Measurements from ENCODE around the gene CDH23.
A peak's percentile ranks its signal among the peaks of the same experiment; 100 is the strongest.

CDH23 gene

GRCh38 chr10:71736570-71736952 lies 339.8 kb downstream of the CDH23 start:
- peak overlapping the region; percentile 88 for H3K27ac ChIP-seq
- no peak for DNase-seq (ENCODE audit: low spot score)
- CTCF ChIA-PET: interaction anchor here (0.6 to 1.2 kb wide), 3 partner anchors 8 to 417 kb away, joined by 3 to 5 read pairs (median 3); no protein-coding TSS in a partner anchor
- no peak for TF ChIP-seq CTCF (conservative IDR thresholded peaks at IDR 0.05; ENCODE audit: low read depth)
- POLR2A ChIA-PET (ENCODE audit: low non-redundant PET): no interaction called here

GRCh38 chr10:71737001-71737833 lies 340.5 kb downstream of the CDH23 start:
- no peak for DNase-seq (ENCODE audit: low spot score)
- POLR2A ChIA-PET (ENCODE audit: low non-redundant PET): no interaction called here
- CTCF ChIA-PET: interaction anchor here (1.2 kb wide), 1 partner anchor 9 kb away, joined by 5 read pairs; no protein-coding TSS in a partner anchor
- peak overlapping the region; percentile 88 for H3K27ac ChIP-seq
- TF ChIP-seq CTCF (conservative IDR thresholded peaks at IDR 0.05; ENCODE audit: low read depth): no peak

- no peak for TF ChIP-seq CTCF (conservative IDR thresholded peaks at IDR 0.05; ENCODE audit: low read depth)
- DNase-seq (ENCODE audit: low spot score): no peak
- POLR2A ChIA-PET (ENCODE audit: low non-redundant PET): no interaction called here
- H3K27ac ChIP-seq: peak overlapping the region; percentile 88
- CTCF ChIA-PET: interaction anchor here (0.6 kb wide), 1 partner anchor 9 kb away, joined by 3 read pairs; no protein-coding TSS in a partner anchor
Observed at GRCh38 chr10:71737834-71738197, 341.1 kb downstream of the CDH23 start.

GRCh38 chr10:71739358-71739900 lies 342.7 kb downstream of the CDH23 start:
- DNase-seq (ENCODE audit: low spot score): no peak
- ChIA-PET CTCF (interaction anchor here (0.7 to 1.4 kb wide), 4 partner anchors 10 to 406 kb away, joined by 3 read pairs; partner anchors contain the start of gene VSIR), POLR2A (ENCODE audit: low non-redundant PET) (no interaction called here)
- peak overlapping the region; percentile 88 for H3K27ac ChIP-seq
- TF ChIP-seq CTCF (conservative IDR thresholded peaks at IDR 0.05; ENCODE audit: low read depth): no peak

GRCh38 chr10:71740069-71740653 lies 343.4 kb downstream of the CDH23 start:
- peak overlapping the region; percentile 88 for H3K27ac ChIP-seq
- ChIA-PET POLR2A (ENCODE audit: low non-redundant PET) (no interaction called here), CTCF (interaction anchor here (0.6 to 1.4 kb wide), 5 partner anchors 11 to 406 kb away, joined by 3 read pairs; partner anchors contain the start of genes C10orf105 and VSIR)
- DNase-seq (ENCODE audit: low spot score): peak; percentile 80
- peak; percentile 31; the same call in 1 of the 2 replicates for TF ChIP-seq CTCF (conservative IDR thresholded peaks at IDR 0.05; ENCODE audit: low read depth)

- CTCF ChIA-PET: no interaction called here
- POLR2A ChIA-PET (ENCODE audit: low non-redundant PET): no interaction called here
- DNase-seq (ENCODE audit: low spot score): no peak
- TF ChIP-seq CTCF (conservative IDR thresholded peaks at IDR 0.05; ENCODE audit: low read depth): no peak
- peak overlapping the region; percentile 88 for H3K27ac ChIP-seq
Observed at GRCh38 chr10:71741029-71741428, 344.3 kb downstream of the CDH23 start.

All from RWPE1 (cell line).